Measurements from ENCODE around the gene FHL3. TPM values are rescaled to one million over a fixed set of nuclear protein-coding genes. Genes with fewer than 3 reads are reported as not detected.

Gene FHL3
- total RNA-seq, 4 donors from 2014 or later = 20.1 to 25.8 (median 21.9) TPM

DNA sequence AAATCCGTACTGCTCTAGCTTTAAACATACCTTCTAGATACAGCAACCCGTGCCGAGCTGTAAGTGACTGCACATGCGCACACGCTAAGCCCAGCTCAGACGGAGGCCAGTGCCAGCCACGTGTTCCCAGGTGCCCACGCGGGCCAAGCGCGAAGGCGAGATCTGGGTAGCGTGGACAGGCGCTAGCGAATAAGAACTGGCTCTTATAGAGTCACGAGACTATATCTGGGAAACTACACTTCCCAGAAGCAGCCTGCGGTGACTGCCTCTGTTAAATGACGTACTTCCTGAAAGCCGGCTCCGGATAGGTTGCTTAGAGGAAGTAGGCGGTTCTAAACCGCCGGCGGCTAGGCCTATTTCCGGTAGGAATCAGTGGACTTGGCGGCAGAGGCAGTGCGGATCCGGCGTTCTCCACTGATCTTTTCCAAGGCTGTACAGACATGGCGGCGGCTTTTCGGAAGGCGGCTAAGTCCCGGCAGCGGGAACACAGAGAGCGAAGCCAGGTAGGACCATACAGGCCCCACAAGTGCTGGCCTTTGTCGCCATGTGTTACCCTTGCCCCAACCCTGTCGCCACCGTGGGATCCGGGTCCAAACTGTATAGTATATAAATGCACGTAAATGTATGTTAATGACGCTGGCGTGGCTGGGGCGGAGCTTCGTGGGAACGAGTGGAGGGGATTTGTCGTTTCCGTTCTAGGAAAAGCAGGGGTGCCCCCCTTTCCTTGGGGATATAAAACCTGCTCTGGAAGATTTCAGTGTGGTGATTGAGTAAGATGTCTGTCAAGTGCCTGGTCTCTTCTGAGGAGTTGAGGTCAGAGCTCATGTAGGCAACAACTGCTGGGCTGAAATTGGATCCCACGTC is 7.3 kb upstream of the FHL3 start, which contains the start of gene UTP11:
Gene UTP11, plus strand, starts transcription at position 372 of the 864 bp plus-strand sequence. Its CDS starts 69 bp downstream, at position 441.
- peak within 1 kb of the TSS; percentile 55 for H3K4me3 ChIP-seq (ENCODE audit: low read depth, poor library complexity, severe bottlenecking)
- intact Hi-C loops (cut with DNase I; ENCODE audit: low total_unique reads) = no loop called here
- peak; percentile 97 to 98 for DNase-seq (ENCODE audit: low spot score in 2 of 2)
- WGBS, 2 donors = 0 to 1% methylated on average over 37 to 48 of the region's 49 CpGs
- TF ChIP-seq POLR2A (IDR thresholded peaks at IDR 0.05) = no peak
- TF ChIP-seq, protein P1, sequence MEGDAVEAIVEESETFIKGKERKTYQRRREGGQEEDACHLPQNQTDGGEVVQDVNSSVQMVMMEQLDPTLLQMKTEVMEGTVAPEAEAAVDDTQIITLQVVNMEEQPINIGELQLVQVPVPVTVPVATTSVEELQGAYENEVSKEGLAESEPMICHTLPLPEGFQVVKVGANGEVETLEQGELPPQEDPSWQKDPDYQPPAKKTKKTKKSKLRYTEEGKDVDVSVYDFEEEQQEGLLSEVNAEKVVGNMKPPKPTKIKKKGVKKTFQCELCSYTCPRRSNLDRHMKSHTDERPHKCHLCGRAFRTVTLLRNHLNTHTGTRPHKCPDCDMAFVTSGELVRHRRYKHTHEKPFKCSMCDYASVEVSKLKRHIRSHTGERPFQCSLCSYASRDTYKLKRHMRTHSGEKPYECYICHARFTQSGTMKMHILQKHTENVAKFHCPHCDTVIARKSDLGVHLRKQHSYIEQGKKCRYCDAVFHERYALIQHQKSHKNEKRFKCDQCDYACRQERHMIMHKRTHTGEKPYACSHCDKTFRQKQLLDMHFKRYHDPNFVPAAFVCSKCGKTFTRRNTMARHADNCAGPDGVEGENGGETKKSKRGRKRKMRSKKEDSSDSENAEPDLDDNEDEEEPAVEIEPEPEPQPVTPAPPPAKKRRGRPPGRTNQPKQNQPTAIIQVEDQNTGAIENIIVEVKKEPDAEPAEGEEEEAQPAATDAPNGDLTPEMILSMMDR (IDR thresholded peaks at IDR 0.05) = no peak

GRCh38 chr1:38009841-38010180 is 4.5 kb upstream of the FHL3 start:
- intact Hi-C loops (cut with DNase I; ENCODE audit: low total_unique reads) = no loop called here
- no peak for TF ChIP-seq POLR2A (IDR thresholded peaks at IDR 0.05)
- TF ChIP-seq, protein P1 (IDR thresholded peaks at IDR 0.05) = no peak
- DNase-seq (ENCODE audit: low spot score in 2 of 2) = no peak
- WGBS, 2 donors = 77 to 92% methylated on average over 6 of the region's 6 CpGs
- no peak overlapping the region for H3K4me3 ChIP-seq (ENCODE audit: low read depth, poor library complexity, severe bottlenecking)

DNA sequence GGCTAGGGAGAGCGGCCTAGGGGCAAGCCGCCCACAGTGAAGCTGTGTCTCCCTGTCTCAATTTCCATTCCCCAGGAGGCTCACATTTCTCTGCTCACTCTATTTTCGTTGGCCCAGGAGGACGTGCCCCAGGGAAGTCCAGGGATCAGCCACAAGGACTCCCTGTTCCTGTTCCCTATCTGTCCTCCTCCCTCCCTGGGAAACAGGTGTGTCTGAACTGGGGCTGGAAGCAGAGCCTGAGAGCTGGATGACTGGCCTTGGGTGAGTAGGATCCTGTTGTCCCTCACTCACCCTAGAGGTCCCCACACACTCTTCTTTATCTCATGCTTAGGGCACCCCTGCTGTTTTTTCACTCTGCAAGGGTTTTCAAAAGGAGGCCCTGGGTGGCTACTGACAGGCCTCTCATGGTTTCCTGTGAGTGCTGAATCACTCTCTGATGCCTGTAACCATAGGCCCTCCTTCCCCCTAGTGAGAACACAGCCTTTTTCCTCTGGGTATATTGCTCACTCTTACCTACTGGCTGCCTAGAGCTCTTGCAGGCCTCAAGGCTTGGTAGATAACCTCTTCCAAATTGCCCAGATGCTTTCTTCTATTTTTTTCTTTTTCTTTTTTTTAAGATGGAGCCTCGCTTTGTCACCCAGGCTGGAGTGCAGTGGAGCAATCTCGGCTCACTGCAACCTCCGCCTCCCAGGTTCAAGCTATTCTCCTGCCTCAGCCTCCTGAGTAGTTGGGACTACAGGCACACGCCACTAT is 4.0 kb upstream of the FHL3 start:
- H3K4me3 ChIP-seq (ENCODE audit: low read depth, poor library complexity, severe bottlenecking) = no peak overlapping the region
- peak in 1 of 2 donors; percentile 78 for DNase-seq (ENCODE audit: low spot score in 2 of 2)
- 78 to 85% methylated on average over 8 of the region's 8 CpGs for WGBS, 2 donors
- intact Hi-C loops (cut with DNase I; ENCODE audit: low total_unique reads) = no loop called here
- TF ChIP-seq, protein P1 (IDR thresholded peaks at IDR 0.05) = no peak
- TF ChIP-seq POLR2A (IDR thresholded peaks at IDR 0.05) = no peak

- H3K4me3 ChIP-seq (ENCODE audit: low read depth, poor library complexity, severe bottlenecking) = no peak overlapping the region
- TF ChIP-seq, protein P1 (IDR thresholded peaks at IDR 0.05) = no peak
- TF ChIP-seq POLR2A (IDR thresholded peaks at IDR 0.05) = no peak
- intact Hi-C loops (cut with DNase I; ENCODE audit: low total_unique reads) = no loop called here
- WGBS, 2 donors = 57 to 59% methylated on average over 10 to 12 of the region's 12 CpGs
- DNase-seq (ENCODE audit: low spot score in 2 of 2) = peak in 1 of 2 donors; percentile 84
Observed at GRCh38 chr1:38006008-38006828, 904 bp upstream of the FHL3 start.

DNA sequence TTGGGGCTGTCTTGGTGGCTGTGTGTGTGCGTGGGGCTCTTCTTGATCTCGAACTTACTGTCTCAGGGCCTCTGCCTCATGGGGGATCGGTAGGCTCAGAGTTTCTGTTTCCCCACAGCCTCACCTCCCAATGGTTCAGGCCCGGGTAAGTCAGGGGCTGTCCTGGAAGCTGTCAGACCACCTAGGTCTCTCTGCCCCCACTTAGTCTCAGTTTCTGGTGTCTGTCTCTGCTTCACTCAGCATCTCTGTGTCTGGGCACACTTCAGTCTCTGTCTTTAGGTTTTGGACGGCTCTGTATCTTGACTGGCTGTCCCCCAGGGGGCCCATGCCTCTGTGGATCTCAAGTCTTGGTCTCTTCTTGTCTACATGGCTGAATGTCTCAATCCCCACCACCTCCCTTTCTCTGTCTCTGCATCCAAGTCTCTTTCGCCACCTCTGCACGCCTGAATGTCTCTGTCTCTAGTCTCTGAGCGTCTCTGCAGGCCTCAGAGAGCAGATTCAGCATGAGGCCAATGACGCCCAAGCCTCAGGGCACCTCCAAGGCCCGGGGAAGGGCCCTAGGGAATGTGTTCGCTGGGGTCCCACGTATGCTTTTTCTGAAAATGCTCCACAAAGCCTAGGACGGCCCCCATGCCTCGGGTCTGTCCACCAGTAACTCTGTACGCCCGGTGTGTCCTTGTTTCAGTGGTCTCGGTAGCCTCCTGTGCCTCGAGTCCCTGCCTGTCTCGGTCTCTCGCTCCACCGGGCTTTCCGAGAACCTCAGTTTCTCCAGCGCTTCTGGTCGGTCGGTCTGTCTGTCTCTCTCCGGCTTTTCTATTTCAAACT is 818 bp downstream of the FHL3 start:
- H3K4me3 ChIP-seq (ENCODE audit: low read depth, poor library complexity, severe bottlenecking) = peak overlapping the region; percentile 19
- DNase-seq (ENCODE audit: low spot score in 2 of 2) = peak in 1 of 2 donors; percentile 85
- TF ChIP-seq, protein P1 (IDR thresholded peaks at IDR 0.05) = no peak
- no peak for TF ChIP-seq POLR2A (IDR thresholded peaks at IDR 0.05)
- WGBS, 2 donors = 2 to 4% methylated on average over 26 of the region's 26 CpGs
- intact Hi-C loops (cut with DNase I; ENCODE audit: low total_unique reads) = no loop called here
